Uterus (tissue), 2 donors: ENCODE results near the gene THBD.

Experiments used
- CTCF ChIP-seq, 4 experiments: fragments of 200-600 bp in 2 of 4; fragments of 450-650 bp in 2 of 4; sonication (generic) in 2 of 4; IDR thresholded peaks; one replicate each; pipeline ENCODE4 v1.5.1; 2016 to 2019; ENCODE audit warnings: antibody characterized with exemption in 4 of 4, mild to moderate bottlenecking in 2 of 4, moderate library complexity in 1 of 4
- POLR2A ChIP-seq, 2 donors: fragments of 450-650 bp; IDR thresholded peaks; one replicate each; pipeline ENCODE4 v1.6.1; 2016; ENCODE audit warnings: antibody characterized with exemption in 2 of 2, mild to moderate bottlenecking in 1 of 2, moderate library complexity in 1 of 2

GRCh38 chr20:23086056-23086566 is 36.6 kb upstream of the THBD start, which contains the start of gene CD93:
- TF ChIP-seq CTCF (IDR thresholded peaks at IDR 0.05) (no peak), POLR2A (IDR thresholded peaks at IDR 0.05) (peak; percentile 26 to 37)
